NCI-H1048 (cell line): Measurements from ENCODE around the gene GRIN2B.

Experiments used
- DNase-seq: peaks from one replicate; lab custom pipeline; 2025; lab: John Stamatoyannopoulos, UW

The GRIN2B gene

GRCh38 chr12:13956060-13956590 lies 25.3 kb downstream of the GRIN2B start:
- no peak for DNase-seq

- no peak for DNase-seq
These were observed 29.3 kb downstream of the GRIN2B start for GRCh38 chr12:13952096-13952495.

GRCh38 chr12:13950502-13950901 lies 30.9 kb downstream of the GRIN2B start:
- no peak for DNase-seq

GRCh38 chr12:13948621-13949020 lies 32.8 kb downstream of the GRIN2B start:
- DNase-seq = no peak

- DNase-seq = no peak
These were observed 34.0 kb downstream of the GRIN2B start for GRCh38 chr12:13947276-13947946.

GRCh38 chr12:13945641-13946040 lies 35.8 kb downstream of the GRIN2B start:
- no peak for DNase-seq

- DNase-seq = no peak
These were observed 36.2 kb downstream of the GRIN2B start for GRCh38 chr12:13945236-13945635.

- DNase-seq = no peak
These were observed 38.6 kb downstream of the GRIN2B start for GRCh38 chr12:13942826-13943225.

- DNase-seq = peak; percentile 39
These were observed 39.8 kb downstream of the GRIN2B start for GRCh38 chr12:13941258-13942249.

- DNase-seq = no peak
These were observed 41.0 kb downstream of the GRIN2B start for GRCh38 chr12:13940335-13940865.

GRCh38 chr12:13937735-13938134 lies 43.7 kb downstream of the GRIN2B start:
- DNase-seq = no peak

GRCh38 chr12:13935169-13935568 lies 46.2 kb downstream of the GRIN2B start:
- DNase-seq = no peak
